Measurements from ENCODE around the gene MARVELD2.

MARVELD2 gene

DNA sequence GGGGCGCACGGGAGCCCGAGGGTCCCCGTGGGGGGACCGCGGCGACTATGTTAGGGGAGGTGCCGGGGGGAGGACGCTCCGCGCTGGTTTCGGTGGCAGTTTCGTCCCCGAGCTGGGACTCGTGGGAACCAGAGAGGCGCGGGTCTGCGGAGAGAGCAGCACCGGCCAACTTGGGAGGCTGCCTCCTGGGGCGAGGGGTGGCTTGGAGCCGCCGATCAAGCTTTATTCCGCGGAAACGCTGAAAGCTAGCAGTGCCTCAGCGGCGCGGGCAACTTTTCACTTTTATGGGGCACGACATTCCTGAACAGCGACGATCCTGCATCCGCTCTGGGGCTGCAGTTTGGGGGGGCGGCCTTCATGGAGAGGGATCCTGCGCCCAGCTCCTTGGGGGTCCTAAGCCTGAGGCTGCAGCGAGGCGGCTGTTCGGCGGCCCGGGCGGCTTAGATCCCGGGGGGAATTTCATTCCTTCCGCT, 78.0 kb downstream of the MARVELD2 start:
- ChIA-PET POLR2A (interaction anchor here (1.2 to 1.5 kb wide), 4 partner anchors 9 to 36 kb away, joined by 4 to 6 read pairs (median 4); no protein-coding TSS in a partner anchor), CTCF (no interaction called here)
- TF ChIP-seq BHLHE40 (IDR thresholded peaks at IDR 0.05; ENCODE audit: borderline replicate concordance): no peak
- no peak for TF ChIP-seq NFRKB (IDR thresholded peaks at IDR 0.05)
- no peak for TF ChIP-seq LEF1 (IDR thresholded peaks at IDR 0.05; ENCODE audit: borderline replicate concordance)
- no peak for TF ChIP-seq HDGF (IDR thresholded peaks at IDR 0.05; ENCODE audit: borderline replicate concordance)
- no peak for TF ChIP-seq ARNT (IDR thresholded peaks at IDR 0.05)
- TF ChIP-seq FOXA1 (IDR thresholded peaks at IDR 0.05): no peak
- TF ChIP-seq, protein P1, sequence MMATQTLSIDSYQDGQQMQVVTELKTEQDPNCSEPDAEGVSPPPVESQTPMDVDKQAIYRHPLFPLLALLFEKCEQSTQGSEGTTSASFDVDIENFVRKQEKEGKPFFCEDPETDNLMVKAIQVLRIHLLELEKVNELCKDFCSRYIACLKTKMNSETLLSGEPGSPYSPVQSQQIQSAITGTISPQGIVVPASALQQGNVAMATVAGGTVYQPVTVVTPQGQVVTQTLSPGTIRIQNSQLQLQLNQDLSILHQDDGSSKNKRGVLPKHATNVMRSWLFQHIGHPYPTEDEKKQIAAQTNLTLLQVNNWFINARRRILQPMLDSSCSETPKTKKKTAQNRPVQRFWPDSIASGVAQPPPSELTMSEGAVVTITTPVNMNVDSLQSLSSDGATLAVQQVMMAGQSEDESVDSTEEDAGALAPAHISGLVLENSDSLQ (IDR thresholded peaks at IDR 0.05): no peak; the same call in 1 of the 2 replicates
- no peak for TF ChIP-seq FOXK2 (IDR thresholded peaks at IDR 0.05)
- no peak for TF ChIP-seq ZNF384 (IDR thresholded peaks at IDR 0.05)
- TF ChIP-seq L3MBTL2 (conservative IDR thresholded peaks at IDR 0.05): no peak
- no peak for TF ChIP-seq TARDBP (IDR thresholded peaks at IDR 0.05)
- no peak for TF ChIP-seq ELF4 (IDR thresholded peaks at IDR 0.05)
- DNase-seq (ENCODE audit: extremely low spot score): peak; percentile 43

DNA sequence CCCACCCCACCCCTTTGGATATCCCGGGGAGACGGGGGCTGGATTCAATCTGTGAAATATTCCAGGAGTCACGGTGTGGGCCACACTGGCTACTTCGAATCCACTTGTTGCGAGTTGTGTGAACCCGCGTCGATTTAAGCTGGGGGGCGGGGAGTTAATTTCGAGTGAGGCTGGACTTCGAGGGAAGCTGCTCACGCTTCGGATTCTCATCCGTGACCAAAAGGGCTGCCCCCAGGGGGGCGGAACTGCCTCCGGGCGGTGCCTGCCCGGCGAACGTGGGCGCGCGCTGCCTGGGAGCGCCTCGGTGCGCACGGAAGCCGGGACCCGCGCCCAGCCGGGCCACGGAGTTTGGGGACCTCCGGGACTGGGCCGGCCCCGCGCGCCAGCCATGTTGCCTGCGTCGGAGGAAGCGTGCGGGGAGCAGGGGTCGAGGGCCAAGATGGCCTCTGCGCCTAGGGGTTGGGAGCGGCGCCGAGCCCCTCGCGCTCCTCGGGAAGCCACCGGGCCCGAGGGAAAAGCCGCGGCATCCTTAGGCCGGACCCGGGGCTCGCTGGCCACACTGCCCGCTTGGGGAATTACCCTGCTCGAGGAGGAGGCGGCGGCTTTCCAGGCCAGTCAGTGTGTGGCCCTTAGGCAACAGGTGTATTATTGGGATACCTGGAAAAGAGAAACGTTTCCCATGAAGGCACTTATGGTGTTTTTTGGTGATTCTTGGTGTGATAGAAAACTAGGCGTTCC, 78.6 kb downstream of the MARVELD2 start:
- DNase-seq (ENCODE audit: extremely low spot score): peak; percentile 39
- ChIA-PET CTCF (interaction anchor here (0.6 kb wide), 1 partner anchor 32 kb away, joined by 3 read pairs; no protein-coding TSS in a partner anchor), POLR2A (interaction anchor here (1.2 to 1.5 kb wide), 4 partner anchors 9 to 35 kb away, joined by 4 to 6 read pairs (median 4); no protein-coding TSS in a partner anchor)
- TF ChIP-seq, protein P1 (IDR thresholded peaks at IDR 0.05): no peak
- TF ChIP-seq L3MBTL2 (conservative IDR thresholded peaks at IDR 0.05): peak; percentile 79
- TF ChIP-seq FOXK2 (IDR thresholded peaks at IDR 0.05): no peak
- 0 out of 2 replicates have a peak, but pooled peaks have one; percentile 20 for TF ChIP-seq ARNT (IDR thresholded peaks at IDR 0.05)

All from HEK293T (cell line).